HepG2 (cell line): ENCODE results near the gene GLIS1. TPM values are rescaled to one million over a fixed set of nuclear protein-coding genes. Genes with fewer than 3 reads are reported as not detected.

Experiments
- ATF7 ChIP-seq, 2 experiments: fragments of 450-650 bp in 1 of 2; sonication (generic) in 1 of 2; formaldehyde crosslinking in 1 of 2; IDR thresholded peaks; 2 replicates each; pipeline versions ENCODE4 v1.4.0 to v1.6.1; 2016 to 2020; ENCODE audit warnings: antibody characterized with exemption in 1 of 2, mild to moderate bottlenecking in 1 of 2, missing genetic modification reagents in 1 of 2
- HMGXB3 ChIP-seq: sonication (generic); formaldehyde crosslinking; IDR thresholded peaks from 2 replicates; pipeline ENCODE4 v1.4.0; 2020; ENCODE audit warnings: missing genetic modification reagents, borderline replicate concordance
- KIAA2018 ChIP-seq: sonication (generic); formaldehyde crosslinking; IDR thresholded peaks from 2 replicates; pipeline ENCODE4 v1.5.0; 2020; ENCODE audit warnings: mild to moderate bottlenecking, missing genetic modification reagents, borderline replicate concordance
- ZNF530 ChIP-seq: sonication (generic); formaldehyde crosslinking; IDR thresholded peaks from 2 replicates; pipeline ENCODE4 v1.5.0; 2020; ENCODE audit warnings: low read depth, mild to moderate bottlenecking, missing genetic modification reagents
- ZNF687 ChIP-seq: sonication (generic); formaldehyde crosslinking; IDR thresholded peaks from 2 replicates; pipeline ENCODE4 v1.5.1; 2020; ENCODE audit warnings: mild to moderate bottlenecking, missing genetic modification reagents, moderate library complexity
- polyA plus RNA-seq, 8 experiments: library from polyadenylated mRNA; depleted of rRNA in 3 of 8; stranded (reverse) in 7 of 8; unstranded in 1 of 8; fragments of >200 nt; fragmentation: Illumina TruSeq in 4 of 8; extraction: Trizol in 4 of 8; gene quantifications; 2 replicates each; pipeline versions ENCODE4 v1.2.1 to v1.2.3, GENCODE V29; 2011 to 2016; ENCODE audit warnings: low read depth in 4 of 8, missing spikeins in 1 of 8, mixed read lengths in 1 of 8; ENCODE audit not compliant: insufficient read depth in 1 of 8
- total RNA-seq, 5 experiments: library from RNA; depleted of rRNA; stranded (reverse); fragments of >200 nt; fragmentation: Illumina TruSeq; extraction: Trizol; gene quantifications; 2 replicates each; pipeline ENCODE4 v1.2.3, GENCODE V29; 2016; ENCODE audit warnings: low read depth in 1 of 5

The GLIS1 gene
- total and polyA plus RNA-seq, 2 of the 13 experiments (the other 11 are each of a cell fraction or from before 2014, with no cell fraction given), result 0.03 TPM; not detected in 1

- no peak for TF ChIP-seq HMGXB3 (CRISPR knock-in tag)
- no peak for TF ChIP-seq ATF7 (IDR thresholded peaks at IDR 0.05)
- no peak for TF ChIP-seq ATF7 (CRISPR knock-in tag; IDR thresholded peaks at IDR 0.05)
- TF ChIP-seq KIAA2018 (CRISPR knock-in tag), result no peak
- no peak for TF ChIP-seq ZNF530
- TF ChIP-seq ZNF687 (CRISPR knock-in tag), result no peak
- TF ChIP-seq, all 625 proteins: peak for 0
Observed at GRCh38 chr1:53508991-53509666, 229.8 kb downstream of the GLIS1 start (continued).
